ENCODE results near the gene TCF3.

Gene TCF3

GRCh38 chr19:1609103-1609396 is 43.4 kb downstream of the TCF3 start:
- no peak for DNase-seq

- peak in 1 of 2 experiments; percentile 40 for DNase-seq
Observed at GRCh38 chr19:1608359-1609102, 43.9 kb downstream of the TCF3 start.

GRCh38 chr19:1606138-1606651 is 46.2 kb downstream of the TCF3 start:
- no peak for DNase-seq

- peak; percentile 95 to 96 for DNase-seq
Observed at GRCh38 chr19:1605236-1606137, 46.9 kb downstream of the TCF3 start, which contains the start of gene UQCR11. Gene UQCR11, minus strand, starts transcription at chr19:1605462. Its CDS starts 53 bp downstream, at chr19:1605409.

GRCh38 chr19:1602091-1602707 is 50.2 kb downstream of the TCF3 start:
- no peak for DNase-seq

GRCh38 chr19:1601613-1602064 is 50.8 kb downstream of the TCF3 start:
- no peak for DNase-seq

- no peak for DNase-seq
Observed at GRCh38 chr19:1599460-1599846, 53.0 kb downstream of the TCF3 start.

GRCh38 chr19:1598777-1599459 is 53.5 kb downstream of the TCF3 start:
- DNase-seq, result no peak

GRCh38 chr19:1593501-1593772 is 59.0 kb downstream of the TCF3 start:
- no peak for DNase-seq

GRCh38 chr19:1592755-1593500 is 59.5 kb downstream of the TCF3 start, which contains the start of gene MBD3:
Gene MBD3, minus strand, starts transcription at chr19:1592865. Its CDS starts 234 bp downstream, at chr19:1592631.
- peak; percentile 91 to 92 for DNase-seq

- peak; percentile 85 to 87 for DNase-seq
Observed at GRCh38 chr19:1592024-1592754, 60.2 kb downstream of the TCF3 start.

- no peak for DNase-seq
Observed at GRCh38 chr19:1591421-1592023, 60.9 kb downstream of the TCF3 start.

GRCh38 chr19:1590641-1591397 is 61.6 kb downstream of the TCF3 start:
- DNase-seq, result peak; percentile 63 to 65

- DNase-seq, result no peak
Observed at GRCh38 chr19:1587872-1588271, 64.5 kb downstream of the TCF3 start.

- DNase-seq, result no peak
Observed at GRCh38 chr19:1585243-1585580, 67.2 kb downstream of the TCF3 start.

GRCh38 chr19:1584500-1585242 is 67.7 kb downstream of the TCF3 start:
- DNase-seq, result no peak

GRCh38 chr19:1582201-1582600 is 70.2 kb downstream of the TCF3 start:
- DNase-seq, result no peak

- DNase-seq, result no peak
Observed at GRCh38 chr19:1580957-1581356, 71.5 kb downstream of the TCF3 start.

GRCh38 chr19:1580382-1580781 is 72.0 kb downstream of the TCF3 start:
- DNase-seq, result no peak

- DNase-seq, result no peak
Observed at GRCh38 chr19:1579222-1579621, 73.2 kb downstream of the TCF3 start.

Measured in activated T-cell treated with anti-CD3 and anti-CD28 coated beads, Interleukin-2, amount 50 U/mL, for 48 hours (primary cell).